ENCODE data around the gene NCAPD2. TPM values are rescaled to one million over a fixed set of nuclear protein-coding genes. Genes with fewer than 3 reads are reported as not detected.

NCAPD2 gene
- total RNA-seq, 2 experiments from 2014 or later, result 252 to 261 TPM

DNA sequence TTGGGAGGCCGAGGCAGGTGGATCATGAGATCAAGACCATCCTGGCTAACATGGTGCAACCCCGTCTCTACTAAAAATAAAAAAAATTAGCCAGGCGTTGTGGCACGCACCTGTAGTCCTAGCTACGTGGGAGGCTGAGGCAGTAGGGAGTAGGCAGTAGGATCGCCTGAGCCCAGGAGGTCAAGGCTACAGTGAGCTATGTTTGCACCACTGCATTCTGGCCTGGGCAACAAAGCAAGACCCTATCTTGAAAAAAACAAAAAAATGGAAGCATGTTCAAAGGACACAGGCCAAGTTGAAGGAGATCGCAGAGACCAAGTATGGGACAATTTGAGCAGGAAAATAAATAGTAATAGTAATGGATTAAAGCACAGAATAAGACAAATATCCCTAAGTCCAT, 14.2 kb downstream of the NCAPD2 start:
- Mint-ChIP-seq H3K27ac (no peak overlapping the region), H3K4me3 (no peak overlapping the region), H3K4me1 (ENCODE audit: low read depth) (peaks cover 8% of the 10 kb centered on the region), H3K9me3 (no peaks in the 10 kb centered on the region), H3K27me3 (ENCODE audit: low read depth) (no peaks in the 10 kb centered on the region), H3K36me3 (ENCODE audit: low read depth) (peaks cover 48% of the 10 kb centered on the region)
- intact Hi-C loops (cut with micrococcal nuclease), result no loop called here
- DNase-seq, result no peak
- CTCF ChIA-PET, result interaction anchor here (0.7 kb wide), 1 partner anchor 26 kb away, joined by 3 read pairs; no protein-coding TSS in a partner anchor

DNA sequence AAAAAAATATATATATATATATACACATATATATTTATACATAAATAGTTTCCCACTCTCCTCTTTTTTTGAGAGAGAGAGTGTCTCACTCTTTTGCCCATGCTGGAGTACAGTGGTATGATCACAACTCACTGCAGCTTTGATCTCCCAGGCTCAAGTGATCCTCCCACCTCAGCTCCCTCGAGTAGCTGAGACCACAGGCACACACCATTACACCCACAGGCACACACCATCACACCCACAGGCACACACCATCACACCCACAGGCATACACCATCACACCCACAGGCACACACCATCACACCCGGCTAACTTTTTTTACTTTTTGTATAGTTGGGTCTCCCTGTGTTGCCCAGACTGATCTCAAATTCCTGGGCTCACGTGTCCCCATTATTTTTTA, 26.3 kb downstream of the NCAPD2 start:
- H3K9me3 Mint-ChIP-seq, result no peaks in the 10 kb centered on the region
- intact Hi-C loops (cut with micrococcal nuclease), result no loop called here
- H3K4me1 Mint-ChIP-seq (ENCODE audit: low read depth), result no peaks in the 10 kb centered on the region
- CTCF ChIA-PET, result no interaction called here
- H3K27ac Mint-ChIP-seq, result no peak overlapping the region
- DNase-seq, result no peak
- H3K36me3 Mint-ChIP-seq (ENCODE audit: low read depth), result peaks cover 73% of the 10 kb centered on the region
- H3K27me3 Mint-ChIP-seq (ENCODE audit: low read depth), result no peaks in the 10 kb centered on the region
- no peak overlapping the region for H3K4me3 Mint-ChIP-seq

DNA sequence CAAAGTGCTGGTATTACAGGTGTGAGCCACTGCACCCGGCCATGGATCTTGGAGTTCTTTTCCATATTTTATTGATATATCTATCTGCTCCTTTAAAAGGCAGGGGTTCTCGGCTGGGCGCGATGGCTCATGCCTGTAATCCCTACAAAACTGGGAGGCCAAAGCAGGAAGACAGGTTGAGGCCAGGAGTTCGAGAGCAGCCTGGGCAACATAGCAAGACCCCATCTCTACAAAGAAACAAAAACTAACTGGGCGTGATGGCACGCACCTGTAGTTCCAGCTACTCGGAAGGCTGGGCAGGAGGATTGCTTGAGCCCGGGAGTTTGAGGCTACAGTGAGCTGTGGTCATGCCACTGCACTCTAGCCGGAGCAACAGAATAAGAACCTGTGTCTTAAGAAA, 28.3 kb downstream of the NCAPD2 start:
- intact Hi-C loops (cut with micrococcal nuclease), result no loop called here
- no peak for DNase-seq
- Mint-ChIP-seq H3K4me1 (ENCODE audit: low read depth) (no peaks in the 10 kb centered on the region), H3K4me3 (no peak overlapping the region), H3K9me3 (no peaks in the 10 kb centered on the region), H3K27me3 (ENCODE audit: low read depth) (no peaks in the 10 kb centered on the region), H3K27ac (no peak overlapping the region), H3K36me3 (ENCODE audit: low read depth) (peaks cover 76% of the 10 kb centered on the region)
- CTCF ChIA-PET, result no interaction called here

DNA sequence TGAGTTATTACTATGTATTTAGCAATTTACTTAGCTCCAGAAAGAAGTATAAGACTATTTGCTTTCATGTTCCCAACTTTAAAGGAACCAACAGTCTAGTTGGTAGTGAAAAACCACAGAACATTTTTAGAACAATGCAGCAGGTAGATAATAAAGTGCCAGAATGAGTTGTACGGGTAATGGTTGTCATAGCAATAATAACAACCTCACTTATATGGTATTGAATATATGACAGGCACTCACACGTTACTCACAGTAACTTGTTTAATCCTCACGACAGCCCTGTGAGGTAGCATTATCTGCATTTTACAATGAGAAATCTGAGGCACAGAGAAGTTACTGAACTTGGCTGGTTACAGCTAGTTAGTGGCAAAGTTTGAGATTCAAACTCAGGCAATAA, 29.8 kb downstream of the NCAPD2 start:
- Mint-ChIP-seq H3K27me3 (ENCODE audit: low read depth) (no peaks in the 10 kb centered on the region), H3K9me3 (no peaks in the 10 kb centered on the region), H3K27ac (no peak overlapping the region), H3K4me3 (no peak overlapping the region), H3K4me1 (ENCODE audit: low read depth) (no peaks in the 10 kb centered on the region), H3K36me3 (ENCODE audit: low read depth) (peaks cover 76% of the 10 kb centered on the region)
- CTCF ChIA-PET, result no interaction called here
- intact Hi-C loops (cut with micrococcal nuclease), result no loop called here
- DNase-seq, result no peak

DNA sequence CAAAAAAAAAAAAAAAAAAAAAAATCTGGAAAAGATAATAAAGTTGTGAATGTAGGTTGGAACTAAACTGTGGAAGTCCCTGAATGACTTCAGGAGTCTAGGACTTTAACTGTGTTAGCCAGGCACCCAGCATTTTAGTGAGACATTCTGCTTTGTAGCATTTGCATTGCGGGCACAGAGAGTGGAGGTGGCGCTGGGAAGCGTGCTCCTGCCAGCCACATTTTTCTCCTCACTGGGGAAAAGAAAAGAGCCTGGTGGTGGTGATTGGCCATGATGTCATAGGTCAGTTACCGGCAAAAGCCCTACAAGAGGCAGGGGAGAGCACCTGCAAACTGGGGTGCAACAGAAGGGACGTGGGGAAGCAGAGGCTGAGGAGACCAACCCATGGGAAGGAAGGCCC, 30.7 kb downstream of the NCAPD2 start:
- no peak for DNase-seq
- Mint-ChIP-seq H3K27ac (no peak overlapping the region), H3K4me1 (ENCODE audit: low read depth) (no peaks in the 10 kb centered on the region), H3K9me3 (no peaks in the 10 kb centered on the region), H3K4me3 (no peak overlapping the region), H3K36me3 (ENCODE audit: low read depth) (peaks cover 78% of the 10 kb centered on the region), H3K27me3 (ENCODE audit: low read depth) (no peaks in the 10 kb centered on the region)
- CTCF ChIA-PET, result no interaction called here
- intact Hi-C loops (cut with micrococcal nuclease), result no loop called here

DNA sequence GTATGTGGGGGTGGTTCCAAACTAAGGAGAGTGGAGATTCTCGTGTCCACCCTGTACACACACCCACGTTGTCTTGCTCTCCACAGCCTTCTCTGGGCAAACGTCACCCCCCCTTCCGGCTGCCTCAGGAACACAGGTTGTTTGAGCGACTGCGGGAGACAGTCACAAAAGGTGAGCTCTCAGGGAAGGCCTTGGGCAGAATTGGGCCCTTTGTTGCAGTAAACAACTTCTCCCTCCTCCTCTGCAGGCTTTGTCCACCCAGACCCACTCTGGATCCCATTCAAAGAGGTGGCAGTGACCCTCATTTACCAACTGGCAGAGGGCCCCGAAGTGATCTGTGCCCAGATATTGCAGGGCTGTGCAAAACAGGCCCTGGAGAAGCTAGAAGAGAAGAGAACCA, 32.3 kb downstream of the NCAPD2 start:
- Mint-ChIP-seq H3K9me3 (no peaks in the 10 kb centered on the region), H3K4me1 (ENCODE audit: low read depth) (peaks cover 2% of the 10 kb centered on the region), H3K36me3 (ENCODE audit: low read depth) (peaks cover 79% of the 10 kb centered on the region), H3K27me3 (ENCODE audit: low read depth) (no peaks in the 10 kb centered on the region), H3K27ac (peak overlapping the region; percentile 16), H3K4me3 (no peak overlapping the region)
- CTCF ChIA-PET, result no interaction called here
- DNase-seq, result no peak
- intact Hi-C loops (cut with micrococcal nuclease), result no loop called here

DNA sequence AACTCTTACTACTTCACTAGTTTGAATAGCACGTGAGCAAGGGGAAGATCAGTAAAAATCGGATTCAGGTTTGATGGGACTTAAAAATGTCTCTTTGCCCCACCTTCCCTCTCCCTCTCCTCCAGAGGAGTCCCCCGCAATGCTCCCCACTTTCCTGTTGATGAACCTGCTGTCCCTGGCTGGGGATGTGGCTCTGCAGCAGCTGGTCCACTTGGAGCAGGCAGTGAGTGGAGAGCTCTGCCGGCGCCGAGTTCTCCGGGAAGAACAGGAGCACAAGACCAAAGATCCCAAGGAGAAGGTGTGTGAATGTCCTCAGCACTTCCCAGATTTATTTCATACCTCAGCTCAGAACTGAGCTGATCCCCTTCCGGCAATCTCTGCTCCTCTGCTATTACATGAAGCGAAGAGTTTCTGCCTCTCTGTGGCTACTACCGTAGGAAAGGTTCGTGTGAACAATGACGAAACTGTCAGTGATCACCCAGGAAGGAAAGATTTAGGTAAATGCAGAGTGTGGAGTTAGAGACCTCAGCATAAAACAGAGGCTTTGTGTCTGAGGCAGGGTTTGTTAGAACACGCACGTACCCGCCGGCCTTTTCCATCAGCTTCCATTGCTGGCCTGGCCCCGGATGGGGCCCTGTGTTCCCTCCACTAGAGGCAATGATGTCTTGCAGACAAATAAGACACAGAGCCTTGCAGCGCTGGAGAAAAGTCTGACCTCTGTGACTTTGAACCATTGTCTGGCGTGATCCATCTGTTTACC, 33.0 kb downstream of the NCAPD2 start:
- no peak for DNase-seq
- Mint-ChIP-seq H3K36me3 (ENCODE audit: low read depth) (peaks cover 77% of the 10 kb centered on the region), H3K4me3 (no peak overlapping the region), H3K27ac (no peak overlapping the region), H3K9me3 (no peaks in the 10 kb centered on the region), H3K27me3 (ENCODE audit: low read depth) (no peaks in the 10 kb centered on the region), H3K4me1 (ENCODE audit: low read depth) (peaks cover 5% of the 10 kb centered on the region)
- intact Hi-C loops (cut with micrococcal nuclease), result no loop called here
- CTCF ChIA-PET, result interaction anchor here (1.0 kb wide), 1 partner anchor 103 kb away, joined by 4 read pairs; no protein-coding TSS in a partner anchor

DNA sequence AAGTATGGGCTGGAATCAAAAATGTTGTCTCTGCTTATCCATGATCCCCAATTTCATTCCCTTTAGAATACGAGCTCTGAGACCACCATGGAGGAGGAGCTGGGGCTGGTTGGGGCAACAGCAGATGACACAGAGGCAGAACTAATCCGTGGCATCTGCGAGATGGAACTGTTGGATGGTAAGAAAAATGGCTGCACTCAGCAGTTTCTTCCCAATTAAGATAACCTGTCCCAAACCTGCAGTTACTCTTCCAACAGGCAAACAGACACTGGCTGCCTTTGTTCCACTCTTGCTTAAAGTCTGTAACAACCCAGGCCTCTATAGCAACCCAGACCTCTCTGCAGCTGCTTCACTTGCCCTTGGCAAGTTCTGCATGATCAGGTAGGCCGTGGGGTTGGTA, 33.8 kb downstream of the NCAPD2 start:
- peaks cover 13% of the 10 kb centered on the region for H3K4me1 Mint-ChIP-seq (ENCODE audit: low read depth)
- H3K27me3 Mint-ChIP-seq (ENCODE audit: low read depth), result no peaks in the 10 kb centered on the region
- no peak overlapping the region for H3K4me3 Mint-ChIP-seq
- no peaks in the 10 kb centered on the region for H3K9me3 Mint-ChIP-seq
- intact Hi-C loops (cut with micrococcal nuclease), result no loop called here
- no peak overlapping the region for H3K27ac Mint-ChIP-seq
- CTCF ChIA-PET, result interaction anchor here (1.0 kb wide), 1 partner anchor 104 kb away, joined by 4 read pairs; no protein-coding TSS in a partner anchor
- no peak for DNase-seq
- H3K36me3 Mint-ChIP-seq (ENCODE audit: low read depth), result peaks cover 80% of the 10 kb centered on the region

DNA sequence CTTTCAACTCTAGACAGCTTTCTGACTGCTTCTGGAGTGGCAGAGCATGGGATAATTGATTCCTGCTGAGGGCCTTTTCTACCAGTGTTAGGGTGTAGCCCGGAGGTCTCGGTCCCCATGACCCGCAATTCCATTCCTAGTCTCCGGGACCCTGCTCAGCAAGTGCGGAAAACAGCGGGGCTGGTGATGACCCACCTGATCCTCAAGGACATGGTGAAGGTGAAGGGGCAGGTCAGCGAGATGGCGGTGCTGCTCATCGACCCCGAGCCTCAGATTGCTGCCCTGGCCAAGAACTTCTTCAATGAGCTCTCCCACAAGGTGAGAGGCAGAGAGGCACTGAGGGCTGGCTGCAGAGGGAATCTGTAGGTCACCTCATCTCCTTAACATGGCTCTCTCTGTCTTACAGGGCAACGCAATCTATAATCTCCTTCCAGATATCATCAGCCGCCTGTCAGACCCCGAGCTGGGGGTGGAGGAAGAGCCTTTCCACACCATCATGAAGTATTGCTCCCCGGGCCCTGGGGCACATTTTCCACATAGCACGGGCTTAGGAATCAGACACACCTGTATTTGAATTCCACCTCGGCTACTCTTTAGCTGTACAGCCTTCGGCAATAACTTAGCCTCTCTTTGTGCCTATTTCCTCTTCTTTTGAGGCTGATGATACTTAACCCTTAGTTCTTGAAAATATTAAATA, 34.8 kb downstream of the NCAPD2 start:
- Mint-ChIP-seq H3K9me3 (no peaks in the 10 kb centered on the region), H3K4me1 (ENCODE audit: low read depth) (peaks cover 15% of the 10 kb centered on the region), H3K36me3 (ENCODE audit: low read depth) (peaks cover 77% of the 10 kb centered on the region), H3K27ac (no peak overlapping the region), H3K4me3 (no peak overlapping the region), H3K27me3 (ENCODE audit: low read depth) (no peaks in the 10 kb centered on the region)
- CTCF ChIA-PET, result interaction anchor here (0.6 to 0.8 kb wide), 3 partner anchors 9 to 105 kb away, joined by 3 read pairs; no protein-coding TSS in a partner anchor
- no peak for DNase-seq
- intact Hi-C loops (cut with micrococcal nuclease), result no loop called here

DNA sequence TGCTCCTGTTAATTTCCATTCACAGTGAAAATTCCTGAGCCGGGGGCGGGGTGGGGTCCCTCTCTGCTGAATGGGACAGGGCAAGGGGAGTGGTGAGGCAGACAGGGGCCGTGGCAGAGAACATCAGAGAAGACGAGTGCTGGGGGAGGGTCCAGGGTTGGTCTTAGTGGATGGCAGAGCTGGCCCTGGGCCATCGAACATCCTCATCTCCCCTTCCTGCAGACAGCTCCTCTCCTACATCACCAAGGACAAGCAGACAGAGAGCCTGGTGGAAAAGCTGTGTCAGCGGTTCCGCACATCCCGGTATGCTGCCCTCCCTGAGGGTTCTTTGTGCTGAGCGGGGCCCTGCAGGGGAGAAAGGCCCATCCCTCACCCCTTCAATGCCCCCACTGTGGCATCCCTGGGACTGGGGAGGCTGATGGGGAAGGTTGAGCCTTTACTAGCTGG, 35.4 kb downstream of the NCAPD2 start:
- H3K4me1 Mint-ChIP-seq (ENCODE audit: low read depth), result peaks cover 15% of the 10 kb centered on the region
- no peaks in the 10 kb centered on the region for H3K9me3 Mint-ChIP-seq
- DNase-seq, result no peak
- H3K4me3 Mint-ChIP-seq, result no peak overlapping the region
- H3K36me3 Mint-ChIP-seq (ENCODE audit: low read depth), result peaks cover 72% of the 10 kb centered on the region
- intact Hi-C loops (cut with micrococcal nuclease), result no loop called here
- H3K27ac Mint-ChIP-seq, result no peak overlapping the region
- CTCF ChIA-PET, result interaction anchor here (0.6 to 1.1 kb wide), 3 partner anchors 8 to 105 kb away, joined by 3 to 4 read pairs (median 3); no protein-coding TSS in a partner anchor
- no peaks in the 10 kb centered on the region for H3K27me3 Mint-ChIP-seq (ENCODE audit: low read depth)

DNA sequence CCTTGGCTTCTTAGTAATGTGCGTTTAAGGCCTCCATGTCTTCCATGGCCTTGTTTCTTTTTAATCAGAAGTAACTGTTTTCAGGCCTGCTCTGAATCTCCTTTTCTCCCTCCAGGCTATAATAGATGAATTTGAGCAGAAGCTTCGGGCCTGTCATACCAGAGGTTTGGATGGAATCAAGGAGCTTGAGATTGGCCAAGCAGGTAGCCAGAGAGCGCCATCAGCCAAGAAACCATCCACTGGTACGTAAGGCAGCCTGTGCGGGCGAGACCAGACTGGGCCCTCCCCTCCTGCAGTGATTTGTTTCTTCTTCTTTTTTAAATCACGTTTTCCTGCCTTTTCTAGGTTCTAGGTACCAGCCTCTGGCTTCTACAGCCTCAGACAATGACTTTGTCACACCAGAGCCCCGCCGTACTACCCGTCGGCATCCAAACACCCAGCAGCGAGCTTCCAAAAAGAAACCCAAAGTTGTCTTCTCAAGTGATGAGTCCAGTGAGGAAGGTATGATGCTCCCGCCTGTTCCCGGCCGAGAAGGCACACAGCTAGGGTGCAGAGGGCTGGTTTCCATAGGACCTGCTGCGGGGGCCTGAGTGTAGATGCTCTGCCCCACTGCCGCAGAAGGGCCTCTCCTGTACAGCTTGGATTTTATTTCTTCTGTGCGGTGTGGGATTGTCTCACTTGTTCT, 36.8 kb downstream of the NCAPD2 start:
- Mint-ChIP-seq H3K4me1 (ENCODE audit: low read depth) (peaks cover 15% of the 10 kb centered on the region), H3K27me3 (ENCODE audit: low read depth) (no peaks in the 10 kb centered on the region), H3K27ac (peak overlapping the region; percentile 42), H3K9me3 (no peaks in the 10 kb centered on the region), H3K36me3 (ENCODE audit: low read depth) (peaks cover 74% of the 10 kb centered on the region), H3K4me3 (no peak overlapping the region)
- CTCF ChIA-PET, result interaction anchor here (1.2 kb wide), 1 partner anchor 33 kb away, joined by 3 read pairs; no protein-coding TSS in a partner anchor
- no peak for DNase-seq
- intact Hi-C loops (cut with micrococcal nuclease), result loop anchor here (5.0 kb wide), 1 partner anchor 422 kb away; the partner anchor contains the start of gene PTPN6
